OCI-LY3 (cell line): ENCODE measurements around the gene TTC39B.

Experiments used
- H2AFZ ChIP-seq: fragments of 200-600, 300-600 bp; shearing (Covaris generic); 2 replicates; pipeline ENCODE4 v1.6.0; 2014; ENCODE audit warnings: antibody characterized with exemption, low read depth, low read length
- H3K27ac ChIP-seq: fragments of 200-600, 300-600 bp; sonication (generic); 2 replicates; pipeline ENCODE4 v1.5.1; 2014; ENCODE audit warnings: mild to moderate bottlenecking, low read length, moderate library complexity, mixed read lengths
- H3K27me3 ChIP-seq: fragments of 200-600, 300-600 bp; sonication (generic); 2 replicates; pipeline ENCODE4 v1.6.1; 2014; ENCODE audit warnings: low read depth, low read length, mixed read lengths
- H3K36me3 ChIP-seq: fragments of 200-600, 300-600 bp; sonication (generic); replicated peaks from 2 replicates; pipeline ENCODE3; 2014; ENCODE audit warnings: low read depth, low read length, mixed read lengths
- H3K4me1 ChIP-seq: fragments of 300-600, 200-600 bp; sonication (generic); 2 replicates; pipeline ENCODE4 v1.6.1; 2014; ENCODE audit warnings: low read length, mixed read lengths
- H3K4me2 ChIP-seq: fragments of 200-600, 300-600 bp; sonication (generic); 2 replicates; pipeline ENCODE4 v1.6.1; 2014; ENCODE audit warnings: low read length, mixed read lengths
- H3K4me3 ChIP-seq: fragments of 300-600, 200-600 bp; sonication (generic); 2 replicates; pipeline ENCODE4 v1.5.1; 2014; ENCODE audit warnings: antibody characterized with exemption, mild to moderate bottlenecking, low read length, moderate library complexity
- H3K79me2 ChIP-seq: fragments of 300-600, 200-600 bp; shearing (Covaris generic); 2 replicates; pipeline ENCODE4 v1.6.1; 2014; ENCODE audit warnings: mild to moderate bottlenecking, low read length, mixed read lengths
- H3K9ac ChIP-seq: fragments of 300-600, 200-600 bp; shearing (Covaris generic); 2 replicates; pipeline ENCODE4 v1.6.0; 2014; ENCODE audit warnings: mild to moderate bottlenecking, low read length, moderate library complexity
- H3K9me3 ChIP-seq: fragments of 200-600, 300-600 bp; shearing (Covaris generic); 2 replicates; pipeline ENCODE4 v1.6.1; 2014; ENCODE audit warnings: low read length, mixed read lengths; ENCODE audit not compliant: insufficient read depth
- H4K20me1 ChIP-seq: fragments of 200-600, 300-600 bp; sonication (generic); 2 replicates; pipeline ENCODE4 v1.6.1; 2016; ENCODE audit warnings: low read length, mixed read lengths; ENCODE audit not compliant: insufficient read depth
- EZH2phosphoT487 ChIP-seq: fragments of 200-600 bp; shearing (Covaris generic); IDR thresholded peaks from 2 replicates; pipeline ENCODE4 v1.6.1; 2018; ENCODE audit warnings: antibody characterized with exemption, mixed run types, low read depth
- TF ChIP-seq, protein P1 (sequence below): fragments of 200-600, 300-600 bp; sonication (generic); IDR thresholded peaks from 2 replicates; pipeline ENCODE4 v1.5.1; 2014; ENCODE audit warnings: antibody characterized with exemption, low read length, low read depth

Gene TTC39B

DNA sequence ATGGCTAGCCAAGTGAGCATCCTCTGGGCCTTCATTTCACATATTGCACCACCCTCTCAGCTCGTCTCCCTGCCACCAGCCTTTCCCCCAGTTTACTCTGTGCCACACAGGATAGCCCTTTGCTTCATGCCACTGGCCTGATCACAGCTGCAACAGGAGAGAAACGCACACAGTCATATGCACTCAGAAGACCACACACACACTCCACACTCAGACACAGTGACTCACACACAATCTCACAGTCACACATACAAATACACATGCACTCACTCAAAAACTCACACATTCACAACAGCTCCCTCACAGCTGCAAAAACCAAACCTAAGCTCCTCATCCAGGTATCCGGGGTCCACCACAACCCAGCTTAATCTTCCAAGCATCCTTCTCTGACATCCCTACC is 38.7 kb downstream of the TTC39B start:
- no peaks in the 10 kb centered on the region for H3K79me2 ChIP-seq
- H3K9me3 ChIP-seq = no peaks in the 10 kb centered on the region
- H3K4me2 ChIP-seq = no peak overlapping the region
- no peak overlapping the region for H3K4me3 ChIP-seq
- H3K9ac ChIP-seq = no peak overlapping the region
- TF ChIP-seq EZH2phosphoT487 = no peak
- TF ChIP-seq, protein P1, sequence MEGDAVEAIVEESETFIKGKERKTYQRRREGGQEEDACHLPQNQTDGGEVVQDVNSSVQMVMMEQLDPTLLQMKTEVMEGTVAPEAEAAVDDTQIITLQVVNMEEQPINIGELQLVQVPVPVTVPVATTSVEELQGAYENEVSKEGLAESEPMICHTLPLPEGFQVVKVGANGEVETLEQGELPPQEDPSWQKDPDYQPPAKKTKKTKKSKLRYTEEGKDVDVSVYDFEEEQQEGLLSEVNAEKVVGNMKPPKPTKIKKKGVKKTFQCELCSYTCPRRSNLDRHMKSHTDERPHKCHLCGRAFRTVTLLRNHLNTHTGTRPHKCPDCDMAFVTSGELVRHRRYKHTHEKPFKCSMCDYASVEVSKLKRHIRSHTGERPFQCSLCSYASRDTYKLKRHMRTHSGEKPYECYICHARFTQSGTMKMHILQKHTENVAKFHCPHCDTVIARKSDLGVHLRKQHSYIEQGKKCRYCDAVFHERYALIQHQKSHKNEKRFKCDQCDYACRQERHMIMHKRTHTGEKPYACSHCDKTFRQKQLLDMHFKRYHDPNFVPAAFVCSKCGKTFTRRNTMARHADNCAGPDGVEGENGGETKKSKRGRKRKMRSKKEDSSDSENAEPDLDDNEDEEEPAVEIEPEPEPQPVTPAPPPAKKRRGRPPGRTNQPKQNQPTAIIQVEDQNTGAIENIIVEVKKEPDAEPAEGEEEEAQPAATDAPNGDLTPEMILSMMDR = no peak
- H3K27me3 ChIP-seq = peaks cover 4% of the 10 kb centered on the region; the same call in 1 of the 2 replicates
- H2AFZ ChIP-seq = 0 out of 2 replicates have a peak overlapping the region, but pooled peaks have one; percentile 39
- no peaks in the 10 kb centered on the region for H3K4me1 ChIP-seq
- H3K27ac ChIP-seq = no peak overlapping the region
- H3K36me3 ChIP-seq = no peaks in the 10 kb centered on the region
- no peaks in the 10 kb centered on the region for H4K20me1 ChIP-seq

DNA sequence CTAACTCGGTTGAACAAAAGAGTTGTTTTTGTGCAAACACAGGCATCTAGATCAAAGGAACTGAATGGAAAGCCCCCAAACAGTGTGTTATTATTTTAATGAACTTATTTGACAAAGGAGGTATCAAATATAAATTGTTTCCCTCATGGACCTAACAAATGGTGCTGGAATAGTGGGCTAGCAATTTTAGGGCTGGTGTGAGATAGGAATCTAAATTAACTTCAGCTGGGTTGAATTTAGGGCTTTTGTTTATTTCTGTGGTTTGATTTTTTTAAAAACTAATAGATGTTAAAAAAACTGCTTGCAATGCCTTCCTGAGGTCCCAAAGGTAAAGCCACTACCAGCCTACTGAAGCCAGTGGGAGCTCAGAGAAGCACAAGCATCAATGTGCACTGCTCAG is 42.1 kb downstream of the TTC39B start:
- no peak for TF ChIP-seq EZH2phosphoT487
- TF ChIP-seq, protein P1 = no peak
- Histone ChIP-seq H3K9ac (no peak overlapping the region), H3K9me3 (no peaks in the 10 kb centered on the region), H3K4me1 (no peaks in the 10 kb centered on the region), H2AFZ (no peak overlapping the region), H3K36me3 (no peaks in the 10 kb centered on the region), H3K79me2 (no peaks in the 10 kb centered on the region), H3K27ac (no peak overlapping the region), H3K4me3 (no peak overlapping the region), H3K4me2 (no peak overlapping the region), H4K20me1 (no peaks in the 10 kb centered on the region), H3K27me3 (peaks cover 4% of the 10 kb centered on the region; the same call in 1 of the 2 replicates)

DNA sequence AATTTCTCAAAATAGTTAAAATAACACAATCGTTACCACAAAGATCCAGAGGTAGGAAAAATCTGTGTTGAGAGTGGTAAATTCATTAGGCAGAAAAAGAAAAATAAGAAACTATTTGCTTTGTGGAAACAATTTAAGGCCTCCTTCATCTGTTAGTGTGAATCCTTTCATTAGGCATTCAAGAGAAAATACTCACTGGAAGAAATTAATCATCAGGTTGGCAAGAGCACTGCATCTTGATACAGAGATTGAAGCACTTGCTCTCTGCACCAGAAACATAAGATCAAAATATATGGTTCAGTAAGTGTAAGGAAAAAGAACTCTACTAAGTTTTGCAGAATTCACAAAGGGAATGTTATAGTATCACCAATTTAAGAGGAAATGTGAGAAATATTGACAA is 44.4 kb downstream of the TTC39B start:
- TF ChIP-seq EZH2phosphoT487 = no peak
- TF ChIP-seq, protein P1 = no peak
- no peaks in the 10 kb centered on the region for H3K4me1 ChIP-seq
- no peaks in the 10 kb centered on the region for H3K36me3 ChIP-seq
- H4K20me1 ChIP-seq = no peaks in the 10 kb centered on the region
- no peaks in the 10 kb centered on the region for H3K79me2 ChIP-seq
- no peak overlapping the region for H2AFZ ChIP-seq
- H3K4me3 ChIP-seq = no peak overlapping the region
- H3K27ac ChIP-seq = no peak overlapping the region
- no peaks in the 10 kb centered on the region for H3K27me3 ChIP-seq
- H3K9ac ChIP-seq = no peak overlapping the region
- no peak overlapping the region for H3K4me2 ChIP-seq
- H3K9me3 ChIP-seq = no peaks in the 10 kb centered on the region

DNA sequence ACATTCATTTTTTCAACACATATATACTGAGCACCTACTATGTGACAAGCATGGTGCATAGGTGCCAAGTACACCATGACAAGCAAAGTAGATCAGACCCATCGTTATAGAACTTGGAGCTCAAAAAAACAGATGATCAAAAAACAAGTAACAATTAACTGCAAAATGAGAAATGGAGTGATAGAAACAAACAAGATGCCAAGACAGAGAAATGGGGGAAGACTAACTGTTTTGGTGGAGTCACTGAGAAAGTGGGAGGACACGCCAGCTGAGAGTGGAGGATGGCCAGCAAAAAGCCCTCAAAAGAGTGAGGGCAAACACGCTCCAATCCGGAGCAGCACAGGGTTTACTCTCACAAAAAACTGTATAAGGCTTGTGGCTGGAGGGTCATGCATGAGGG is 50.6 kb downstream of the TTC39B start:
- Histone ChIP-seq H3K9ac (no peak overlapping the region), H3K36me3 (no peaks in the 10 kb centered on the region), H3K9me3 (no peaks in the 10 kb centered on the region), H4K20me1 (no peaks in the 10 kb centered on the region), H3K79me2 (no peaks in the 10 kb centered on the region), H3K27ac (no peak overlapping the region), H3K4me3 (no peak overlapping the region), H3K27me3 (no peaks in the 10 kb centered on the region), H2AFZ (no peak overlapping the region), H3K4me1 (no peaks in the 10 kb centered on the region), H3K4me2 (no peak overlapping the region)
- TF ChIP-seq EZH2phosphoT487 = no peak
- TF ChIP-seq, protein P1 = no peak
